K562 (cell line): Measurements from ENCODE around the gene ABHD17B. TPM values are rescaled to one million over a fixed set of nuclear protein-coding genes. Genes with fewer than 3 reads are reported as not detected.

Source experiments
- ATAC-seq: fragments of 200-7000 bp; cut with Tn5 transposase; 3 replicates; pipeline ENCODE4 v1.9.1; 2020; ENCODE audit warnings: moderate library complexity
- BruUV-seq: library from RNA; stranded (reverse); fragments of 400-500 nt; replicated peaks from 2 replicates; lab custom pipeline; 2021; lab: Mats Ljungman, UMichigan
- CTCF ChIA-PET: fragments of 300-600 bp; formaldehyde crosslinking; extraction: SDS; loops from one replicate; lab custom pipeline; 2021; ENCODE audit warnings: low intra/inter-chr PET ratio; lab: Yijun Ruan, JAX
- POLR2A ChIA-PET: fragments of 300-600, 350-650 bp; sonication (Branson Sonifier 250); formaldehyde crosslinking; extraction: SDS; loops from one replicate; lab custom pipeline; 2021; ENCODE audit warnings: antibody characterized with exemption, inconsistent platforms; lab: Yijun Ruan, JAX
- DNase-seq, 4 experiments: peaks; one replicate each; pipeline versions ENCODE4 v3.0.0 to v3.0.0-alpha.2; 2011 to 2018; ENCODE audit warnings: low spot score in 3 of 4, mixed read lengths in 3 of 4; ENCODE audit errors: extremely low read depth in 1 of 4
- FAIRE-seq: peaks from 2 replicates; lab custom pipeline; 2011; peaks lifted over from hg19 to GRCh38; lab: Jason Lieb, UNC
- H2AFZ ChIP-seq: 2 replicates; pipeline ENCODE4 v1.6.0; 2011; ENCODE audit warnings: low read depth, low read length, control low read depth, inconsistent platforms
- H3K27ac ChIP-seq: fragments of 200-600 bp; 3 replicates; pipeline ENCODE4 v1.8.0; 2011; ENCODE audit warnings: low read depth, mild to moderate bottlenecking, control low read depth, inconsistent platforms, low read length, moderate library complexity, mixed read lengths; ENCODE audit errors: extremely low read depth
- H3K27me3 ChIP-seq, 2 experiments: fragments of 300-600 bp in 1 of 2; 2 replicates in 1 of 2; 3 replicates in 1 of 2; pipeline versions ENCODE4 v1.6.0 to v1.8.0; 2011; ENCODE audit warnings: inconsistent platforms in 2 of 2, low read length in 2 of 2, mild to moderate bottlenecking in 1 of 2, mixed read lengths in 1 of 2, moderate library complexity in 1 of 2; ENCODE audit not compliant: control insufficient read depth in 2 of 2, insufficient read depth in 2 of 2
- H3K36me3 ChIP-seq: fragments of 300-600 bp; 3 replicates; pipeline ENCODE4 v1.8.0; 2011; ENCODE audit warnings: mild to moderate bottlenecking, low read length, inconsistent platforms; ENCODE audit not compliant: control insufficient read depth, insufficient read depth
- H3K4me1 ChIP-seq, 2 experiments: fragments of 200-600 bp in 1 of 2; replicated peaks in 1 of 2; 2 replicates in 1 of 2; 3 replicates in 1 of 2; pipeline versions ENCODE4 v1.5.1 to v1.8.0; 2011; ENCODE audit warnings: inconsistent platforms in 2 of 2, low read length in 2 of 2, mild to moderate bottlenecking in 1 of 2, mixed read lengths in 1 of 2, moderate library complexity in 1 of 2; ENCODE audit not compliant: control insufficient read depth in 2 of 2, insufficient read depth in 2 of 2
- H3K4me2 ChIP-seq: 2 replicates; pipeline ENCODE4 v1.6.1; 2011; ENCODE audit warnings: low read length, control low read depth, inconsistent platforms, mixed read lengths; ENCODE audit not compliant: insufficient read depth
- H3K4me3 ChIP-seq: fragments of 200-600 bp; sonication (generic), shearing (Covaris generic); 2 replicates; pipeline ENCODE4 v1.5.1; 2016; ENCODE audit warnings: control low read depth, inconsistent platforms
- H3K79me2 ChIP-seq: fragments of 200-600 bp; 3 replicates; pipeline ENCODE4 v1.8.0; 2011; ENCODE audit warnings: low read length, inconsistent platforms; ENCODE audit not compliant: control insufficient read depth, insufficient read depth
- H3K9ac ChIP-seq, 2 experiments: 2 replicates each; pipeline versions ENCODE4 v1.6.0 to v1.6.1; 2011; ENCODE audit warnings: low read depth in 2 of 2, low read length in 2 of 2, control low read depth in 1 of 2, inconsistent platforms in 1 of 2, mild to moderate bottlenecking in 1 of 2, mixed read lengths in 1 of 2; ENCODE audit not compliant: insufficient read depth in 1 of 2
- H3K9me1 ChIP-seq: one replicate; pipeline ENCODE4 v1.6.0; 2011; ENCODE audit warnings: inconsistent platforms, mild to moderate bottlenecking, low read length, moderate library complexity; ENCODE audit not compliant: control insufficient read depth, insufficient read depth
- H3K9me3 ChIP-seq: replicated peaks from 2 replicates; pipeline ENCODE4 v1.5.1; 2011; ENCODE audit warnings: low read depth, low read length, inconsistent platforms; ENCODE audit not compliant: control insufficient read depth, insufficient read depth
- H4K20me1 ChIP-seq: replicated peaks from 2 replicates; pipeline ENCODE4 v1.6.1; 2011; ENCODE audit warnings: low read length, inconsistent platforms, mixed read lengths; ENCODE audit not compliant: control insufficient read depth, insufficient read depth
- in situ Hi-C: fragments of 300-500 bp; cut with MboI; formaldehyde crosslinking; loops from 4 replicates; pipeline ENCODE4 v1.15.0; 2018; ENCODE audit warnings: inconsistent platforms, mixed read lengths
- intact Hi-C: fragments of 100-400 bp; cut with micrococcal nuclease; formaldehyde crosslinking; loops from 2 replicates; pipeline ENCODE4 v1.14.2; 2022
- polyA plus RNA-seq, 8 experiments: library from polyadenylated mRNA; depleted of rRNA in 4 of 8; stranded (reverse) in 5 of 8; unstranded in 3 of 8; fragments of >200 nt; fragmentation: Nextera tagmentation in 2 of 8; fragmentation: Illumina TruSeq in 1 of 8; extraction: Ambion mirVana in 2 of 8; extraction: Trizol in 1 of 8; gene quantifications; 2 replicates each; pipeline versions ENCODE4 v1.2.1 to v1.2.3, GENCODE V29; 2011 to 2014; ENCODE audit warnings: inconsistent platforms in 1 of 8, missing spikeins in 1 of 8
- total RNA-seq, 7 experiments: library from RNA; depleted of rRNA in 6 of 7; stranded (reverse); fragments of >200 nt in 6 of 7; fragmentation: Illumina TruSeq in 2 of 7; extraction: Trizol in 2 of 7; gene quantifications; 2 replicates each; pipeline versions ENCODE4 v1.2.1 to v1.2.3, GENCODE V29; 2011 to 2021; ENCODE audit warnings: low replicate concordance in 1 of 7
- TF ChIP-seq, protein P1 (sequence below): fragments of 250-450 bp; sonication (Bioruptor Pico); IDR thresholded peaks from 2 replicates; pipeline ENCODE4 v1.8.0; 2022; ENCODE audit warnings: inconsistent platforms
- TF ChIP-seq, protein P2 (sequence below): fragments of 450-650 bp; formaldehyde crosslinking; IDR thresholded peaks from 2 replicates; pipeline ENCODE4 v1.4.0; 2020; ENCODE audit warnings: mild to moderate bottlenecking, moderate library complexity
- TF ChIP-seq, protein P3 (sequence below): fragments of 450-650 bp; IDR thresholded peaks from 2 replicates; pipeline ENCODE4 v1.6.1; 2014; ENCODE audit warnings: low read depth, mild to moderate bottlenecking, moderate library complexity, borderline replicate concordance

Gene ABHD17B
- total and polyA plus RNA-seq, 9 of the 15 experiments (the other 6 are each of a cell fraction or from before 2014, with no cell fraction given): 1.9 to 13.4 (median 10.1) TPM

DNA sequence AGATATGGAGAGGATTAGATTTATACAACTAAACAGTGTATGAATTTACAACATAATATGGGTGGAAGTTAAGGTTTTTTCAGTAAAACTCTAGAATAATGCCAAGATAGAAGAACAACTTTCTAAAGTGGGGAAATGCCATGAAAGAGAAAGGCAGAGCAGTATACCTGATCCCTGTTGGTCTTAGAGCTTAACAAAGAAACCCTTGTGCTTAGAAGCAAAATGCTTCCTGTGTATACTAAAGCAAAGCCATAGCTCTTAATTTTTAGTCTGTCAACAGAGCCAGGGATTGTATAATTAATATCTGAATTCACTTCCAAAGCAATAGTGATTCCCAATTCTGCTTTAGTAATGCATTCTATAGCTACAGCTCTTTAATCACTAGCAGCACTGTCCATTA, 14.8 kb upstream of the ABHD17B start:
- Histone ChIP-seq H3K27ac (no peak overlapping the region), H3K27me3 (no peaks in the 10 kb centered on the region), H2AFZ (no peak overlapping the region), H3K4me3 (no peak overlapping the region), H3K36me3 (no peaks in the 10 kb centered on the region), H3K9me1 (no peaks in the 10 kb centered on the region), H3K4me2 (no peak overlapping the region), H3K9me3 (no peaks in the 10 kb centered on the region), H3K4me1 (no peaks in the 10 kb centered on the region), H3K9ac (no peak overlapping the region), H4K20me1 (no peaks in the 10 kb centered on the region), H3K79me2 (no peaks in the 10 kb centered on the region; the same call in 2 of the 3 replicates)
- in situ Hi-C loops (no loop called here), intact Hi-C loops (no loop called here)
- ChIA-PET POLR2A (interaction anchor here (1.0 to 2.0 kb wide), 2 partner anchors 11 to 13 kb away, joined by 3 to 7 read pairs; no protein-coding TSS in a partner anchor), CTCF (no interaction called here)
- BruUV-seq: no TSS peak
- TF ChIP-seq, protein P1, sequence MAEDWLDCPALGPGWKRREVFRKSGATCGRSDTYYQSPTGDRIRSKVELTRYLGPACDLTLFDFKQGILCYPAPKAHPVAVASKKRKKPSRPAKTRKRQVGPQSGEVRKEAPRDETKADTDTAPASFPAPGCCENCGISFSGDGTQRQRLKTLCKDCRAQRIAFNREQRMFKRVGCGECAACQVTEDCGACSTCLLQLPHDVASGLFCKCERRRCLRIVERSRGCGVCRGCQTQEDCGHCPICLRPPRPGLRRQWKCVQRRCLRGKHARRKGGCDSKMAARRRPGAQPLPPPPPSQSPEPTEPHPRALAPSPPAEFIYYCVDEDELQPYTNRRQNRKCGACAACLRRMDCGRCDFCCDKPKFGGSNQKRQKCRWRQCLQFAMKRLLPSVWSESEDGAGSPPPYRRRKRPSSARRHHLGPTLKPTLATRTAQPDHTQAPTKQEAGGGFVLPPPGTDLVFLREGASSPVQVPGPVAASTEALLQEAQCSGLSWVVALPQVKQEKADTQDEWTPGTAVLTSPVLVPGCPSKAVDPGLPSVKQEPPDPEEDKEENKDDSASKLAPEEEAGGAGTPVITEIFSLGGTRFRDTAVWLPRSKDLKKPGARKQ (CRISPR knock-in tag): no peak
- TF ChIP-seq, protein P2, sequence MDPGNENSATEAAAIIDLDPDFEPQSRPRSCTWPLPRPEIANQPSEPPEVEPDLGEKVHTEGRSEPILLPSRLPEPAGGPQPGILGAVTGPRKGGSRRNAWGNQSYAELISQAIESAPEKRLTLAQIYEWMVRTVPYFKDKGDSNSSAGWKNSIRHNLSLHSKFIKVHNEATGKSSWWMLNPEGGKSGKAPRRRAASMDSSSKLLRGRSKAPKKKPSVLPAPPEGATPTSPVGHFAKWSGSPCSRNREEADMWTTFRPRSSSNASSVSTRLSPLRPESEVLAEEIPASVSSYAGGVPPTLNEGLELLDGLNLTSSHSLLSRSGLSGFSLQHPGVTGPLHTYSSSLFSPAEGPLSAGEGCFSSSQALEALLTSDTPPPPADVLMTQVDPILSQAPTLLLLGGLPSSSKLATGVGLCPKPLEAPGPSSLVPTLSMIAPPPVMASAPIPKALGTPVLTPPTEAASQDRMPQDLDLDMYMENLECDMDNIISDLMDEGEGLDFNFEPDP (CRISPR knock-in tag): no peak
- TF ChIP-seq, protein P3, sequence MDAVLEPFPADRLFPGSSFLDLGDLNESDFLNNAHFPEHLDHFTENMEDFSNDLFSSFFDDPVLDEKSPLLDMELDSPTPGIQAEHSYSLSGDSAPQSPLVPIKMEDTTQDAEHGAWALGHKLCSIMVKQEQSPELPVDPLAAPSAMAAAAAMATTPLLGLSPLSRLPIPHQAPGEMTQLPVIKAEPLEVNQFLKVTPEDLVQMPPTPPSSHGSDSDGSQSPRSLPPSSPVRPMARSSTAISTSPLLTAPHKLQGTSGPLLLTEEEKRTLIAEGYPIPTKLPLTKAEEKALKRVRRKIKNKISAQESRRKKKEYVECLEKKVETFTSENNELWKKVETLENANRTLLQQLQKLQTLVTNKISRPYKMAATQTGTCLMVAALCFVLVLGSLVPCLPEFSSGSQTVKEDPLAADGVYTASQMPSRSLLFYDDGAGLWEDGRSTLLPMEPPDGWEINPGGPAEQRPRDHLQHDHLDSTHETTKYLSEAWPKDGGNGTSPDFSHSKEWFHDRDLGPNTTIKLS: no peak
- ATAC-seq: no peak
- DNase-seq: no peak
- no peak for FAIRE-seq
